Activated naive CD4-positive, alpha-beta T cell treated with anti-CD3 and anti-CD28 coated beads for 36 hours (primary cell): Measurements from ENCODE around the gene UBA52. TPM values are rescaled to one million over a fixed set of nuclear protein-coding genes. Genes with fewer than 3 reads are reported as not detected.
"Not testable (repeated sequence)": the region's sequence is repeated elsewhere in the genome, so short reads cannot be mapped to it uniquely, and the experiment has no call there.

Experiments used
- CTCF ChIA-PET: fragments of 350-600 bp; sonication (Branson Sonifier 250); formaldehyde crosslinking; loops from one replicate; lab custom pipeline; 2021; ENCODE audit warnings: antibody characterized with exemption; lab: Charles Lee
- DNase-seq: peaks from one replicate; pipeline ENCODE4 v3.0.0-alpha.2; 2020
- H3K27ac Mint-ChIP-seq: one replicate; pipeline ENCODE4 v1.8.0; 2021; ENCODE audit warnings: mild to moderate bottlenecking, mixed read lengths
- H3K27me3 Mint-ChIP-seq: one replicate; pipeline ENCODE4 v1.8.0; 2021; ENCODE audit warnings: low read depth, mixed read lengths
- H3K36me3 Mint-ChIP-seq: one replicate; pipeline ENCODE4 v1.8.0; 2021; ENCODE audit warnings: low read depth, mixed read lengths
- H3K4me1 Mint-ChIP-seq: one replicate; pipeline ENCODE4 v1.8.0; 2021; ENCODE audit warnings: low read depth, mixed read lengths
- H3K4me3 Mint-ChIP-seq: one replicate; pipeline ENCODE4 v1.8.0; 2021; ENCODE audit warnings: mild to moderate bottlenecking, moderate library complexity, mixed read lengths
- H3K9me3 Mint-ChIP-seq: one replicate; pipeline ENCODE4 v1.8.0; 2021; ENCODE audit warnings: mixed read lengths
- intact Hi-C: fragments of 100-400 bp; cut with micrococcal nuclease; formaldehyde crosslinking; loops from one replicate; pipeline ENCODE4 v1.15.1; 2023
- total RNA-seq, 2 experiments: library from RNA; stranded (reverse); gene quantifications; one replicate each; pipeline ENCODE4 v1.2.3, GENCODE V29; 2021

UBA52 gene
- total RNA-seq, result 1,000 to 10,000 TPM; 1,997 to 2,122 TPM

- DNase-seq, result peak; percentile 99
- Mint-ChIP-seq H3K4me3 (peak within 1 kb of the TSS; percentile 90), H3K27me3 (no peaks in the 10 kb centered on the region), H3K27ac (peak within 1 kb of the TSS; percentile 93), H3K9me3 (no peaks in the 10 kb centered on the region), H3K36me3 (peaks cover 65% of the 10 kb centered on the region), H3K4me1 (peaks cover 30% of the 10 kb centered on the region)
- intact Hi-C loops, result loop anchor here (1.0 to 5.0 kb wide), 9 partner anchors 14 to 886 kb away; partner anchors contain the start of genes COPE, DDX49, ELL and KXD1
- CTCF ChIA-PET, result interaction anchor here (0.6 to 4.4 kb wide), 6 partner anchors 14 to 497 kb away, joined by 3 to 39 read pairs (median 3); partner anchors contain the start of genes ELL, REX1BD and SSBP4
Measured at GRCh38 chr19:18571564-18572344, at the start of gene UBA52. TSS of gene UBA52 (plus strand) at chr19:18571857. CDS start at chr19:18573301, 1,444 bp downstream.

- peak overlapping the region; percentile 89 for H3K27ac Mint-ChIP-seq
- peak overlapping the region; percentile 85 for H3K4me3 Mint-ChIP-seq
- H3K4me1 Mint-ChIP-seq, result peaks cover 17% of the 10 kb centered on the region
- CTCF ChIA-PET, result interaction anchor here (0.5 to 4.2 kb wide), 8 partner anchors 10 to 739 kb away, joined by 3 to 26 read pairs (median 12); partner anchors contain the start of genes FKBP8, KXD1, REX1BD and UBA52
- H3K36me3 Mint-ChIP-seq, result peaks cover 1% of the 10 kb centered on the region
- H3K27me3 Mint-ChIP-seq, result no peaks in the 10 kb centered on the region
- H3K9me3 Mint-ChIP-seq, result no peaks in the 10 kb centered on the region
- intact Hi-C loops, result loop anchor here (1.0 to 2.0 kb wide), 16 partner anchors 22 to 798 kb away; partner anchors contain the start of genes BORCS8, COPE, DDX49 and JUND
- peak; percentile 100 for DNase-seq
Measured at GRCh38 chr19:18522124-18522861, 49.4 kb upstream of the UBA52 start.

- CTCF ChIA-PET, result interaction anchor here (0.5 to 3.6 kb wide), 6 partner anchors 10 to 740 kb away, joined by 3 to 17 read pairs (median 4); partner anchors contain the start of gene FKBP8
- peak overlapping the region; percentile 84 for H3K27ac Mint-ChIP-seq
- not testable (repeated sequence) for H3K36me3 Mint-ChIP-seq, H3K27me3 Mint-ChIP-seq, DNase-seq, H3K9me3 Mint-ChIP-seq
- peak overlapping the region; percentile 66 for H3K4me3 Mint-ChIP-seq
- peaks cover 16% of the 10 kb centered on the region for H3K4me1 Mint-ChIP-seq
- intact Hi-C loops, result loop anchor here (1.0 to 2.0 kb wide), 16 partner anchors 21 to 797 kb away; partner anchors contain the start of genes BORCS8, COPE, DDX49 and JUND
Measured at GRCh38 chr19:18522862-18523440, 48.7 kb upstream of the UBA52 start.

- intact Hi-C loops, result loop anchor here (2.0 kb wide), 1 partner anchor 319 kb away; no protein-coding TSS in a partner anchor
- DNase-seq, result no peak
- H3K36me3 Mint-ChIP-seq, result peaks cover 1% of the 10 kb centered on the region
- no peaks in the 10 kb centered on the region for H3K9me3 Mint-ChIP-seq
- CTCF ChIA-PET, result interaction anchor here (0.7 to 1.1 kb wide), 2 partner anchors 18 to 332 kb away, joined by 3 read pairs; no protein-coding TSS in a partner anchor
- no peak overlapping the region for H3K27ac Mint-ChIP-seq
- no peaks in the 10 kb centered on the region for H3K27me3 Mint-ChIP-seq
- no peak overlapping the region for H3K4me3 Mint-ChIP-seq
- peaks cover 14% of the 10 kb centered on the region for H3K4me1 Mint-ChIP-seq
Measured at GRCh38 chr19:18523841-18524240, 47.8 kb upstream of the UBA52 start.

GRCh38 chr19:18526316-18526715 is 45.3 kb upstream of the UBA52 start:
- CTCF ChIA-PET, result interaction anchor here (1.3 kb wide), 1 partner anchor 18 kb away, joined by 3 read pairs; the partner anchor contains the start of gene FKBP8
- intact Hi-C loops, result no loop called here
- H3K4me1 Mint-ChIP-seq, result peaks cover 4% of the 10 kb centered on the region
- H3K36me3 Mint-ChIP-seq, result peaks cover 2% of the 10 kb centered on the region
- no peaks in the 10 kb centered on the region for H3K9me3 Mint-ChIP-seq
- no peak for DNase-seq
- H3K27me3 Mint-ChIP-seq, result no peaks in the 10 kb centered on the region
- no peak overlapping the region for H3K4me3 Mint-ChIP-seq
- H3K27ac Mint-ChIP-seq, result no peak overlapping the region

GRCh38 chr19:18529782-18530181 is 41.9 kb upstream of the UBA52 start:
- no peaks in the 10 kb centered on the region for H3K27me3 Mint-ChIP-seq
- CTCF ChIA-PET, result interaction anchor here (0.6 kb wide), 1 partner anchor 152 kb away, joined by 5 read pairs; no protein-coding TSS in a partner anchor
- H3K27ac Mint-ChIP-seq, result no peak overlapping the region
- H3K4me3 Mint-ChIP-seq, result no peak overlapping the region
- intact Hi-C loops, result no loop called here
- no peaks in the 10 kb centered on the region for H3K4me1 Mint-ChIP-seq
- no peak for DNase-seq
- H3K36me3 Mint-ChIP-seq, result peaks cover 13% of the 10 kb centered on the region
- H3K9me3 Mint-ChIP-seq, result no peaks in the 10 kb centered on the region

GRCh38 chr19:18531485-18531884 is 40.2 kb upstream of the UBA52 start:
- Mint-ChIP-seq H3K27ac (no peak overlapping the region), H3K4me3 (no peak overlapping the region), H3K36me3 (peaks cover 14% of the 10 kb centered on the region), H3K27me3 (no peaks in the 10 kb centered on the region), H3K9me3 (no peaks in the 10 kb centered on the region), H3K4me1 (no peaks in the 10 kb centered on the region)
- intact Hi-C loops, result no loop called here
- CTCF ChIA-PET, result no interaction called here
- no peak for DNase-seq

- Mint-ChIP-seq H3K4me1 (no peaks in the 10 kb centered on the region), H3K4me3 (no peak overlapping the region), H3K27me3 (no peaks in the 10 kb centered on the region), H3K27ac (no peak overlapping the region), H3K9me3 (no peaks in the 10 kb centered on the region), H3K36me3 (peaks cover 17% of the 10 kb centered on the region)
- intact Hi-C loops, result no loop called here
- CTCF ChIA-PET, result interaction anchor here (1.0 kb wide), 1 partner anchor 9 kb away, joined by 3 read pairs; no protein-coding TSS in a partner anchor
- DNase-seq, result no peak
Measured at GRCh38 chr19:18532168-18532890, 39.3 kb upstream of the UBA52 start.

- H3K27ac Mint-ChIP-seq, result no peak overlapping the region
- intact Hi-C loops, result no loop called here
- no peaks in the 10 kb centered on the region for H3K4me1 Mint-ChIP-seq
- DNase-seq, result no peak
- no peak overlapping the region for H3K4me3 Mint-ChIP-seq
- CTCF ChIA-PET, result interaction anchor here (0.6 to 1.0 kb wide), 2 partner anchors 10 to 144 kb away, joined by 3 read pairs; no protein-coding TSS in a partner anchor
- H3K36me3 Mint-ChIP-seq, result peaks cover 17% of the 10 kb centered on the region
- H3K27me3 Mint-ChIP-seq, result no peaks in the 10 kb centered on the region
- no peaks in the 10 kb centered on the region for H3K9me3 Mint-ChIP-seq
Measured at GRCh38 chr19:18533058-18533457, 38.6 kb upstream of the UBA52 start.

- H3K36me3 Mint-ChIP-seq, result peaks cover 17% of the 10 kb centered on the region
Measured at GRCh38 chr19:18536475-18536874, 35.2 kb upstream of the UBA52 start.

GRCh38 chr19:18537431-18537830 is 34.2 kb upstream of the UBA52 start:
- Mint-ChIP-seq H3K27me3 (no peaks in the 10 kb centered on the region), H3K9me3 (no peaks in the 10 kb centered on the region), H3K27ac (no peak overlapping the region), H3K4me1 (peaks cover 9% of the 10 kb centered on the region), H3K4me3 (no peak overlapping the region), H3K36me3 (peaks cover 14% of the 10 kb centered on the region)
- no peak for DNase-seq
- CTCF ChIA-PET, result no interaction called here
- intact Hi-C loops, result no loop called here

More at GRCh38 chr19:18536475-18536874, 35.2 kb upstream of the UBA52 start:
- Mint-ChIP-seq H3K4me3 (no peak overlapping the region), H3K27ac (no peak overlapping the region), H3K4me1 (peaks cover 3% of the 10 kb centered on the region), H3K27me3 (no peaks in the 10 kb centered on the region), H3K9me3 (no peaks in the 10 kb centered on the region)
- CTCF ChIA-PET, result interaction anchor here (0.6 kb wide), 1 partner anchor 24 kb away, joined by 3 read pairs; no protein-coding TSS in a partner anchor
- intact Hi-C loops, result no loop called here
- no peak for DNase-seq
